ENCODE measurements around the gene SPACA9. TPM values are rescaled to one million over a fixed set of nuclear protein-coding genes. Genes with fewer than 3 reads are reported as not detected.
A peak's percentile ranks its signal among the peaks of the same experiment; 100 is the strongest.

SPACA9 gene
- total and polyA plus RNA-seq, 2 experiments from 2014 or later, result 1.1 to 1.5 TPM

- peaks cover 34% of the 10 kb centered on the region for H3K27me3 ChIP-seq (ENCODE audit: insufficient read depth)
- H3K79me2 ChIP-seq (replicated peaks; ENCODE audit: insufficient read depth), result no peaks in the 10 kb centered on the region
- Mint-ChIP-seq H3K4me1 (no peaks in the 10 kb centered on the region), H3K9me3 (no peaks in the 10 kb centered on the region), H3K27ac (no peak overlapping the region), H3K4me3 (peak overlapping the region; percentile 81), H3K27me3 (ENCODE audit: insufficient read depth, low read depth, poor library complexity) (peaks cover 10% of the 10 kb centered on the region), H3K36me3 (ENCODE audit: low read depth) (no peaks in the 10 kb centered on the region; the same call in 2 of the 3 replicates)
- no peak overlapping the region for H3K27ac ChIP-seq (ENCODE audit: low read depth)
- ATAC-seq, result no peak
- H3K9me2 ChIP-seq (ENCODE audit: insufficient read depth), result no peaks in the 10 kb centered on the region
- no peaks in the 10 kb centered on the region for H4K20me1 ChIP-seq (replicated peaks; ENCODE audit: insufficient read depth)
- no peak overlapping the region for H3K4me2 ChIP-seq
- H3K36me3 ChIP-seq (ENCODE audit: insufficient read depth), result no peaks in the 10 kb centered on the region
- no peak overlapping the region for H2AFZ ChIP-seq
- no peak for DNase-seq (ENCODE audit: low spot score)
- H3F3A ChIP-seq (replicated peaks; ENCODE audit: low read depth), result no peaks in the 10 kb centered on the region
- no peak for TF ChIP-seq STAT1 (IDR thresholded peaks at IDR 0.05; ENCODE audit: unreplicated experiment)
- no peak for TF ChIP-seq EZH2phosphoT487 (IDR thresholded peaks at IDR 0.05; ENCODE audit: unreplicated experiment)
- no peak for TF ChIP-seq NANOG (IDR thresholded peaks at IDR 0.05; ENCODE audit: borderline replicate concordance)
- no peak for TF ChIP-seq REST (IDR thresholded peaks at IDR 0.05; ENCODE audit: unreplicated experiment)
- TF ChIP-seq ZNF462 (CRISPR knock-in tag; IDR thresholded peaks at IDR 0.05), result no peak
- TF ChIP-seq POLR2AphosphoS5 (IDR thresholded peaks at IDR 0.05; ENCODE audit: low read depth), result no peak
- TF ChIP-seq CTCF (conservative IDR thresholded peaks at IDR 0.05; ENCODE audit: low read depth in 2 of 2), result no peak
- no peak for TF ChIP-seq ZNF331 (CRISPR knock-in tag; IDR thresholded peaks at IDR 0.05; ENCODE audit: low read depth)
- TF ChIP-seq EZH2 (IDR thresholded peaks at IDR 0.05; ENCODE audit: low read depth, unreplicated experiment), result no peak
- no peak for TF ChIP-seq ETS1 (IDR thresholded peaks at IDR 0.05)
- no peak overlapping the region for H3K4me3 ChIP-seq
- no peaks in the 10 kb centered on the region for H3K4me1 ChIP-seq (ENCODE audit: insufficient read depth)
Measured at GRCh38 chr9:132876849-132877248, 1.8 kb upstream of the SPACA9 start.

Data from GM23338 (cell line).